Calu3 (cell line): ENCODE data around the gene DYSF. TPM values are rescaled to one million over a fixed set of nuclear protein-coding genes. Genes with fewer than 3 reads are reported as not detected.

Experiments used
- BruUV-seq: library from RNA; stranded (reverse); fragments of 400-500 nt; replicated peaks from 2 replicates; lab custom pipeline; 2021; lab: Mats Ljungman, UMichigan
- CTCF ChIA-PET: fragments of 300-600 bp; sonication (Branson Sonifier 250); formaldehyde crosslinking; loops from one replicate; lab custom pipeline; 2022; ENCODE audit warnings: antibody characterized with exemption; lab: Charles Lee
- DNase-seq: peaks from one replicate; pipeline ENCODE4 v3.0.0; 2022
- H3K27ac Mint-ChIP-seq: one replicate; pipeline ENCODE4 v1.8.0; 2022; ENCODE audit warnings: mixed read lengths; ENCODE audit not compliant: unreplicated experiment
- H3K27me3 Mint-ChIP-seq: one replicate; pipeline ENCODE4 v1.8.0; 2022; ENCODE audit warnings: mixed read lengths; ENCODE audit not compliant: unreplicated experiment
- H3K36me3 Mint-ChIP-seq: one replicate; pipeline ENCODE4 v1.8.0; 2022; ENCODE audit warnings: mild to moderate bottlenecking, moderate library complexity, mixed read lengths; ENCODE audit not compliant: insufficient read depth, unreplicated experiment
- H3K4me1 Mint-ChIP-seq: one replicate; pipeline ENCODE4 v1.8.0; 2022; ENCODE audit warnings: mild to moderate bottlenecking, low read depth, mixed read lengths; ENCODE audit not compliant: unreplicated experiment
- H3K4me3 Mint-ChIP-seq: one replicate; pipeline ENCODE4 v1.8.0; 2022; ENCODE audit warnings: mild to moderate bottlenecking, low read depth, moderate library complexity, mixed read lengths; ENCODE audit not compliant: unreplicated experiment
- H3K9me3 Mint-ChIP-seq: one replicate; pipeline ENCODE4 v1.8.0; 2022; ENCODE audit warnings: low read depth, mixed read lengths; ENCODE audit not compliant: unreplicated experiment
- CTCF ChIP-seq: fragments of 200-600 bp; IDR thresholded peaks from one replicate; pipeline ENCODE4 v1.8.0; 2022; ENCODE audit warnings: antibody characterized with exemption; ENCODE audit not compliant: unreplicated experiment
- intact Hi-C: fragments of 100-400 bp; cut with micrococcal nuclease; formaldehyde crosslinking; loops from one replicate; pipeline ENCODE4 v1.10.0; 2022; ENCODE audit not compliant: unreplicated experiment
- total RNA-seq: library from RNA; stranded (reverse); gene quantifications from 2 replicates; pipeline ENCODE4 v1.2.3, GENCODE V29; 2022

The DYSF gene
- total RNA-seq, 1 experiment from 2014 or later = 3.2 TPM

GRCh38 chr2:71696381-71696780 is 243.0 kb downstream of the DYSF start:
- H3K4me3 Mint-ChIP-seq = no peak overlapping the region
- H3K36me3 Mint-ChIP-seq = no peaks in the 10 kb centered on the region
- intact Hi-C loops = no loop called here
- CTCF ChIA-PET = no interaction called here
- H3K27me3 Mint-ChIP-seq = peaks cover 94% of the 10 kb centered on the region
- H3K9me3 Mint-ChIP-seq = no peaks in the 10 kb centered on the region
- no peak overlapping the region for H3K27ac Mint-ChIP-seq
- BruUV-seq = no TSS peak
- no peak for DNase-seq
- TF ChIP-seq CTCF = no peak
- no peaks in the 10 kb centered on the region for H3K4me1 Mint-ChIP-seq

- intact Hi-C loops = no loop called here
- Mint-ChIP-seq H3K27me3 (peaks cover 94% of the 10 kb centered on the region), H3K36me3 (no peaks in the 10 kb centered on the region), H3K4me3 (no peak overlapping the region), H3K4me1 (no peaks in the 10 kb centered on the region), H3K9me3 (no peaks in the 10 kb centered on the region), H3K27ac (no peak overlapping the region)
- no TSS peak for BruUV-seq
- CTCF ChIA-PET = interaction anchor here (0.6 kb wide), 1 partner anchor 428 kb away, joined by 4 read pairs; no protein-coding TSS in a partner anchor
- no peak for TF ChIP-seq CTCF
- no peak for DNase-seq
Observed at GRCh38 chr2:71697106-71698004, 244.0 kb downstream of the DYSF start.

- TF ChIP-seq CTCF = no peak
- H3K36me3 Mint-ChIP-seq = peaks cover 3% of the 10 kb centered on the region
- peaks cover 94% of the 10 kb centered on the region for H3K27me3 Mint-ChIP-seq
- intact Hi-C loops = no loop called here
- no TSS peak for BruUV-seq
- CTCF ChIA-PET = no interaction called here
- DNase-seq = no peak
- no peak overlapping the region for H3K4me3 Mint-ChIP-seq
- no peak overlapping the region for H3K27ac Mint-ChIP-seq
- no peaks in the 10 kb centered on the region for H3K4me1 Mint-ChIP-seq
- no peaks in the 10 kb centered on the region for H3K9me3 Mint-ChIP-seq
Observed at GRCh38 chr2:71699428-71699827, 246.1 kb downstream of the DYSF start.

DNA sequence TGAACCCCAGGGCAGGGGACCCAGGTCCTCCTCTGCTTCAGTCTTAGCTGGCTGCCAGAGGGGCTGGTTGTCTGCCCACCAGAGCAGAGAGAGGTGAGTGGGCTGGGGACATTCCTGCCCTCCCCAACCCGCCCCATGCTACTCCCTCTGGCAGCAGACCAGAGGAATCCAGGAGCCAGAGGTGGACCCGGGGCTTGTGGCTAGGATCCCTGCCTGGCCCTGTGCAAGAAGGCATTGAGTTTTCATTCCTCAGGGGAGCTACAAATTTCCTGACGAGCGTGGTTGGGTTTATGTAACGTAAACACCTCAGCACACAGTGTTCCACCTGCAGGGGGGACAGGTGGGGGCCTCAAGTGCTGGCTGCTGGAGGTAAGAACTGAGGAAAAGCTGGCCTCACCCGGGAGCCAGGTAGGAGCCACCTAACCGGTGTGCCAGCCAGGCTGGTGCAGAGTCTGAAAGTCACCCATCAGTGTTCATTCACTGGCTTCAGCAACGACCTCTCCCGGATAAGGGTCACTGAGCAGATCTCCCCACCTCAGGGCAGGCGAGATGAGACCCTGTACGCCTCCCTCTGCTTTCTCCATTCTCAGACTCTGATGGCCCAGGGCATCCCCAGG is 246.8 kb downstream of the DYSF start:
- intact Hi-C loops = no loop called here
- no peak for TF ChIP-seq CTCF
- CTCF ChIA-PET = no interaction called here
- H3K4me3 Mint-ChIP-seq = no peak overlapping the region
- no peak overlapping the region for H3K27ac Mint-ChIP-seq
- no peak for DNase-seq
- BruUV-seq = no TSS peak
- peaks cover 3% of the 10 kb centered on the region for H3K36me3 Mint-ChIP-seq
- no peaks in the 10 kb centered on the region for H3K9me3 Mint-ChIP-seq
- no peaks in the 10 kb centered on the region for H3K4me1 Mint-ChIP-seq
- H3K27me3 Mint-ChIP-seq = peaks cover 94% of the 10 kb centered on the region
